Stimulated activated CD8-positive, alpha-beta memory T cell treated with anti-CD3 and anti-CD28 coated beads, Interleukin-15, amount 100 ng/mL, for 24 hours (primary cell): ENCODE results near the gene RAB23.
"Not testable (repeated sequence)": the region's sequence is repeated elsewhere in the genome, so short reads cannot be mapped to it uniquely, and the experiment has no call there.

Source experiments
- DNase-seq: peaks from one replicate; pipeline ENCODE4 v3.0.0-alpha.2; 2020; ENCODE audit warnings: low read depth

Gene RAB23

GRCh38 chr6:57221936-57222742 lies at the start of gene RAB23:
RAB23 (minus strand) TSS chr6:57222307; CDS start chr6:57210380, 11,927 bp downstream.
- DNase-seq, result peak; percentile 79

DNA sequence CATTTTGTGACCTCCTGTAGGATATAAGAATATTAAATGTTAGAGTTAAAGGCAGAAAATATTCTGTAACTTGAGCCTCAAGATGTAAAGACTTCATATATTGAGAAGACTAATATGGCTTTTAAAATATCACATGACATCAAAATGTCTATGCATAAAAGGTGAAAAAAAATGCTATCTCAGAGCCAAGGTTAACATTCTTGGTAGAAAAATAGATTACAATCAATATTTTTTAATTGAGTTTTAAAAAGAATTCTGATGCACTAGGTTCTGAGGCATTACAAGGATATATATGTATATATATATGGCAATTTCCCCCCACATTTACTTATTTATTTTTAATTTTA lies 46.2 kb upstream of the RAB23 start:
- no peak for DNase-seq

DNA sequence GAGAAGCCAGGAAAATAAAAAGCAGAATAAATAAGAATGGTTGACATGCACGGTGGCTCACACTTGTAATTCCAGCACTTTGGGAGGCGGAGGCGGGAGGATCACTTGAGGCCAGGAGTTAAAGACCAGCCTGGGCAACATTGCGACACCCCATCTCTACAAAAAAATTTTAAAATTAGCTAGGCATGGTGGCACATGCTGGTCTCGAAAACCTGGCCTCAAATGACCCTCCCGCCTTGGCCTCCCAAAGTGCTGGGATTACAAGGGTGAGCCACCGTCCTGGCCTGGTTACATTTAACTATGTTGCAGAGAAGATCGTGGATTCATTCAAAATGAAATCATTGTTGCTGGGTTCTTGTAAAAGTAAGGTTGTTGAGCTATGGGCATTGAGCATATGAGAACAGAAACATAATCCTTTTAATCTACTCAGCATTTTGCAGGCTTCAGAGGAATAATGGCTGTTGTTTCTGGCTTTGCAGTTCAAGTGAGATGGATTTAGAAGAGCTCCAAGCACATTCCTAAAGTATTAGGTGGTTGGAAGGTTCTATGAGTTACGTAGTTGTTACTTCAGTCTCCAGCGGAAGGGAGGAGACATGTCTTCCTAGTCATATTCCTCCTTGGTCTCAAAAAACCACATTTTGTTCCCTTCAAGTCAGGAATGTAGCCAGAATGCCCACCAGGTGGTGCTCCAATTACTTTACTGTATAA lies 45.6 kb upstream of the RAB23 start:
- DNase-seq, result no peak

- no peak for DNase-seq
Observed at GRCh38 chr6:57265755-57266221, 43.7 kb upstream of the RAB23 start.

- DNase-seq, result no peak
Observed at GRCh38 chr6:57263739-57264138, 41.6 kb upstream of the RAB23 start.

GRCh38 chr6:57262901-57263694 lies 41.0 kb upstream of the RAB23 start:
- no peak for DNase-seq

GRCh38 chr6:57262488-57262887 lies 40.4 kb upstream of the RAB23 start:
- no peak for DNase-seq

DNA sequence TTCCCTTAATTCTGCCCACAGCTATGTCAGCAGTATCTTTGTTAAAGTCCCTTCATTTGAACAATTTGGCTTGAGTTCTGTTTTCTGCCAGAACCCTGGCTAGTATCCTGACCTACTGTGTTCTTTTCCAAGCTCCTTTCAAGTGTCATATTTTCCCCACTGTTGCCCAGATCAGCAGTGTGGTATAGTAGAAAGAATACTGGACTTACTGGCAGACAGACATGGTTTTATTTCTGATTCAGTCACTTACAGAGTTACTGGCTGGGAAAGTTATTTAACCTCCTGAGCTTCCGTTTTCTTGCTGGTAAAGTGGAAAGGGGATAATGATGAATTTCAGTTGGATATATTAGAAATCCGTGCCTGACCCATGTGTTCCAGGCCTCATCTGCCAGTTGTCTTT lies 39.8 kb upstream of the RAB23 start:
- DNase-seq, result no peak

- DNase-seq, result no peak
Observed at GRCh38 chr6:57259064-57259463, 37.0 kb upstream of the RAB23 start.

GRCh38 chr6:57257911-57258541 lies 35.9 kb upstream of the RAB23 start:
- no peak for DNase-seq

DNA sequence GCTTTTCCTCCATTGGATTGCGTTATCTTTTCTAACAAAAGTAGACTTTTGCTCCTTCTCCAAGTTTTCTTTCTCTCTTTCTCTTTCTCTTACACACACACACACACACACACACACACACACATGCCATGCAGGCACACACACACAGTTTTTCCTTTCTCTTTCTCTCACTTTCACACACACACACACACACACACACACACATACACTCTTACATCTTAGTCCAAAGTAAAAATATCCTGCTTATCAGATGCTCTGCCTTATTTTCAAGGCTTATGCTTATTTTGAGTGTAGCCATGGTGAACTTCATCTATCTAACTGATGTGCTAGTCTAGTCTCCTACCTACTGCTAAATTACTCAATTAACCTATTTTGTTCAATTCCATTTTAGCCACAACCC lies 34.4 kb upstream of the RAB23 start:
- no peak for DNase-seq

GRCh38 chr6:57255451-57256169 lies 33.5 kb upstream of the RAB23 start:
- DNase-seq, result no peak

GRCh38 chr6:57254055-57254717 lies 32.1 kb upstream of the RAB23 start:
- DNase-seq, result no peak

DNA sequence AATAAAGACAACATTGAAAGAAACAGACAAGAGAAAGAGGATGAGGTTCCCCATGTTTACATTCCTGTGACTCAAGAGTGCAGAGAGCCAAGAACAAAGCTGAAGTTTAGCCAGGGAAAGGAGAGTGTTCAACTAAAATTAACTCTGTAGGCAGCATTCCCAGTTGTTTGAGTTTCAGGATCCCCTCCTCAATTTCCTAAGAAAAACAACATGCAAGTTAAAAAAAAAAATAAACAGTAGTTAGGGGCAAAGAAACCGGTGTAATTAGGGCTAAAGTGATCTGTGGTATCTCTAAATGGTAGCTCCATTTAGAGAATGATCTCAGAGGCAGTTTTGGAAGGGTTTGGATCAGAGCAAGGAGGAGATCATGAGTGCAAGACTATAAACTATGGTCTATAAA lies 30.9 kb upstream of the RAB23 start:
- DNase-seq, result no peak

DNA sequence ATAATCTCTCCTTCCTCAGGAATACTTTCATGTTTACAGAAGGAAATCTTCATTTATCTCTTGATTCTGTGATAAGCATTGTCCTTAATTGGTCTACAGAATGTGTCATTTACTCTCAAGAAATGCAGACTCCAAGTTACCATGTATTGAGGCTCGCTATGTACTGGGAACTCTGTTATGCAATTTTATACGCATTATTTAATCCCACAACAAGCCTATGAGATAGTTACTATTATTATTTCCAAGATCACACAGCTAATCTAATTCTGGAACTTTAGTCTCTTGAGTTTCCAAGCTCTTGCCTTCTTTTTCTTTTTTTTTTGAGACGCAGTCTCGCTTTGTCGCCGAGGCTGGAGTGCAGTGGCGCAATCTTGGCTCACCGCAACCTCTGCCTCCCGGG lies 30.0 kb upstream of the RAB23 start:
- DNase-seq, result no peak

DNA sequence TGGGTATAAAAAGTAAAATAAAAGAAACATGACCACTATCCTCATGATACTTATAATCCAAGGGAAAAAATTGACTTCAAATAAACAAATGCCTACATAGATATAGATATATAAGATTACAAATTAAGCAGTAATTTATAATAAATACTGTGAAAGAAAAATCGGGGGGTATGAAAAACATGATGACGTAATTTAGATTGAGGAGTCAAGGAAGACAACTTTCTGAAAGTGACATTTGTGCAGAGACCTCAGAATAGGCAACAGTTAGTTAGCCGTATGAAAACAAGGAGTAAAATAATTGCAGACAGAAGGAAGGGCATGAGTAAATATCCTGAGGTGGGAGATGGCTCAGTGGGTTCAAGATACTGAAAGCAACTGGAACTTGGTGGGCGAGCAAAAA lies 28.2 kb upstream of the RAB23 start:
- no peak for DNase-seq

GRCh38 chr6:57248311-57248895 lies 26.3 kb upstream of the RAB23 start:
- DNase-seq, result no peak

- DNase-seq, result no peak
Observed at GRCh38 chr6:57247603-57248002, 25.5 kb upstream of the RAB23 start.

DNA sequence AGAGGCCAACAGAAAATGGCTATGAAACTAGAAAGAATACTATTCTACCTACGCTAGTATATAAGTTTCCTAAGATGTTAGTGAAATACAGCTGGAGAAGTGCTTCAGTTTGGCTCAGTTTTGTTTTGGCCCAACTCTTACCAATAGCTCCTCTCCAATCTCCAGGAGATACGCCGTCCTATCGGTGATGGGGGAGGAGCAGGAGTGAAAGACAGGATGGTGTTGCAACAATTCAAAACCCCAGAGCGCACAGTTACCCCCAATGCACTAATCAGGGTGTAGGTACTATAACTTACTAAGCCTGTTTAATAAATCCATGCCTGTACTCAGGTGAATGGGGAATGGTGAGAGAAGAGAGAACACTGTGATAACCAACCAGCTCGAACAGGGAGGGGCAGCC lies 24.2 kb upstream of the RAB23 start:
- no peak for DNase-seq

DNA sequence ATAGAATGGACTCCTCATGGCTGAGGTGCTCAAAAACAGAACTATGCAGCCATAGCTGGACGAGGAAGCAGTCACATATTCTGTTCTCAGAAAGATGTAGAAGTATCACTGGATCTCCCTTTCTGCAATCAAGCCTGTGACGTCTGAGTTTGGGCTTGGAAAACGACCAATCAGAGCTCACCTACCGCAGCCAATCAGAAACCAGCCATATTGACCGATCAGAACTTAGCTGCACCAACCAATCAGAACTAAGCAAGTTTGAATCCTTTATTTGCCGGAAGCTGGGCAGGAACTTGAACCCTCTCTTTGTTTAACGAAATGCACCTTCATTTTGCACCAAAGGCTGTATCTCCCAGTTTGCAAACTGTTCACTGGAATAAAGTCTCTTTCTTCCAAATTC lies 21.8 kb upstream of the RAB23 start:
- no peak for DNase-seq

DNA sequence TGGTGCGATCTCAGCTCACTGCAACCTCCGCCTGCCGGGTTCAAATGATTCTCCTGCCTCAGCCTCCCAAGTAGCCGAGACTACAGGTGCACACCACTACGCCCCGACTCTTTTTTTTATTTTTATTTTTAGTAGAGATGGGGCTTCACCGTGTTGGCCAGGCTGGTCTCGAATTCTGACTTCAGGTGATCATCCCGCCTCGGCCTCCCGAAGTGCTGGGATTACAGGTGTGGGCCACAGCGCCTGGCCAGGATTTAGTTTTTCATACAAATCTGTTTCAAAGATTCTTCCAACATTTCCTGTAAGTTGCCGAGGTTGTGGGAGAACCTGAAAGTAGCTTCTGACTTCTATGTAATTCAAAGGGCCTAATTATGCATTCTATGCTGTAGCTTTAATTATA lies 21.4 kb upstream of the RAB23 start:
- DNase-seq, result not testable (repeated sequence)
